Stomach (tissue), 9 donors: ENCODE measurements around the gene TBC1D4. TPM values are rescaled to one million over a fixed set of nuclear protein-coding genes. Genes with fewer than 3 reads are reported as not detected.
A peak's percentile ranks its signal among the peaks of the same experiment; 100 is the strongest.

ENCODE experiments used
- DNase-seq, 2 donors: peaks; one replicate each; pipeline versions ENCODE4 v3.0.0 to v3.0.0-alpha.2; 2013 to 2019
- H3K27ac ChIP-seq, 5 donors: fragments of 200-600 bp in 4 of 5; sonication (generic) in 4 of 5; one replicate each; pipeline ENCODE4 v1.5.1; 2013 to 2019; ENCODE audit warnings: mild to moderate bottlenecking in 1 of 5, moderate library complexity in 1 of 5
- H3K27me3 ChIP-seq, 3 donors: fragments of 200-600 bp; sonication (generic); one replicate each; pipeline ENCODE4 v1.5.1; 2017 to 2019; ENCODE audit warnings: mixed run types in 1 of 3
- H3K36me3 ChIP-seq, 4 donors: fragments of 200-600 bp; sonication (generic); 1 replicate in 3 of 4; 2 replicates in 1 of 4; pipeline ENCODE4 v1.5.1; 2016 to 2019
- H3K4me1 ChIP-seq, 4 donors: fragments of 200-600 bp; sonication (generic); one replicate each; pipeline ENCODE4 v1.5.1; 2016 to 2019
- H3K4me3 ChIP-seq, 4 donors: fragments of 200-600 bp; sonication (generic) in 3 of 4; one replicate each; pipeline ENCODE4 v1.5.1; 2016 to 2019; ENCODE audit warnings: mild to moderate bottlenecking in 1 of 4
- H3K9me3 ChIP-seq, 4 donors: fragments of 200-600 bp; sonication (generic); one replicate each; pipeline ENCODE4 v1.5.1; 2016 to 2019
- CTCF ChIP-seq, 7 experiments: fragments of 450-650 bp in 4 of 7; fragments of 200-600 bp in 3 of 7; sonication (generic) in 3 of 7; IDR thresholded peaks; one replicate each; pipeline ENCODE4 v1.5.1; 2016 to 2019; ENCODE audit warnings: antibody characterized with exemption in 7 of 7, control low read depth in 2 of 7, mild to moderate bottlenecking in 1 of 7
- EP300 ChIP-seq: sonication (generic); formaldehyde crosslinking; IDR thresholded peaks from one replicate; pipeline ENCODE4 v1.6.1; 2017; ENCODE audit warnings: antibody characterized with exemption
- POLR2A ChIP-seq, 4 donors: fragments of 450-650 bp; IDR thresholded peaks; one replicate each; pipeline ENCODE4 v1.6.1; 2016; ENCODE audit warnings: antibody characterized with exemption in 4 of 4, control low read depth in 2 of 4, mild to moderate bottlenecking in 1 of 4, moderate library complexity in 1 of 4
- POLR2AphosphoS5 ChIP-seq, 3 donors: sonication (generic); formaldehyde crosslinking; IDR thresholded peaks; one replicate each; pipeline ENCODE4 v1.6.1; 2016; ENCODE audit warnings: antibody characterized with exemption in 3 of 3
- WGBS, 5 donors: extraction: QIAGEN DNeasy Blood & Tissue Kit in 3 of 5; methylation state at CpG; one replicate each; pipeline versions ENCODE4 v1.1.5 to v1.1.7; 2013 to 2018; 5-methylcytosine and 5-hydroxymethylcytosine counted together
- intact Hi-C: fragments of 100-400 bp; cut with DNase I; formaldehyde crosslinking; loops from one replicate; pipeline ENCODE4 v1.15.1; 2023; ENCODE audit warnings: low total_unique reads
- polyA plus RNA-seq, 3 donors: library from polyadenylated mRNA; stranded (reverse); fragments of 200-250 nt; gene quantifications; one replicate each; pipeline ENCODE4 v1.2.3, GENCODE V29; 2013
- total RNA-seq, 5 donors: library from RNA; depleted of rRNA; stranded (reverse); fragments of >200 nt; gene quantifications; one replicate each; pipeline versions ENCODE4 v1.1.0 to v1.2.3, GENCODE V29; 2014 to 2016
- donor health status: healthy with polysubstance abuse.
- donor health status: Bipolar disorder and iron deficiency.
- donor health status: healthy.

Gene TBC1D4
- total and polyA plus RNA-seq, 8 donors: 4.9 to 47.8 (median 27.3) TPM

GRCh38 chr13:75446874-75447273, 35.1 kb downstream of the TBC1D4 start:
- Histone ChIP-seq H3K4me3 (no peak overlapping the region), H3K4me1 (peaks cover 0 to 33% (median 0%) of the 10 kb centered on the region in 4 donors), H3K9me3 (no peaks in the 10 kb centered on the region), H3K27ac (no peak overlapping the region), H3K36me3 (no peaks in the 10 kb centered on the region), H3K27me3 (no peaks in the 10 kb centered on the region)
- intact Hi-C loops: no loop called here
- DNase-seq: no peak
- WGBS, 5 donors: 80 to 93% (median 88%) methylated on average over 3 of the region's 3 CpGs
- TF ChIP-seq POLR2AphosphoS5 (IDR thresholded peaks at IDR 0.05): no peak
- no peak for TF ChIP-seq POLR2A (IDR thresholded peaks at IDR 0.05)
- no peak for TF ChIP-seq EP300
- no peak for TF ChIP-seq CTCF (IDR thresholded peaks at IDR 0.05)

- H3K4me3 ChIP-seq: no peak overlapping the region
- no peaks in the 10 kb centered on the region for H3K27me3 ChIP-seq
- DNase-seq: no peak
- TF ChIP-seq POLR2A (IDR thresholded peaks at IDR 0.05) (no peak), CTCF (IDR thresholded peaks at IDR 0.05) (no peak)
- no peaks in the 10 kb centered on the region for H3K9me3 ChIP-seq
- H3K36me3 ChIP-seq: no peaks in the 10 kb centered on the region
- intact Hi-C loops: no loop called here
- peak overlapping the region in 1 of 5 donors; percentile 57 for H3K27ac ChIP-seq
- WGBS, 5 donors: 67 to 75% (median 71%) methylated on average over 7 of the region's 7 CpGs
- H3K4me1 ChIP-seq: peaks cover 0 to 33% (median under 1%) of the 10 kb centered on the region in 4 donors
Measured at GRCh38 chr13:75445717-75446499, 36.1 kb downstream of the TBC1D4 start.

- Histone ChIP-seq H3K9me3 (no peaks in the 10 kb centered on the region), H3K36me3 (no peaks in the 10 kb centered on the region), H3K27me3 (no peaks in the 10 kb centered on the region), H3K4me3 (no peak overlapping the region), H3K27ac (no peak overlapping the region), H3K4me1 (peaks cover 7 to 41% (median 9%) of the 10 kb centered on the region in 4 donors)
- 96 to 99% (median 98%) methylated on average over 6 of the region's 6 CpGs for WGBS, 5 donors
- intact Hi-C loops: no loop called here
- TF ChIP-seq EP300 (no peak), POLR2AphosphoS5 (IDR thresholded peaks at IDR 0.05) (no peak), POLR2A (IDR thresholded peaks at IDR 0.05) (no peak), CTCF (IDR thresholded peaks at IDR 0.05) (no peak)
- no peak for DNase-seq
Measured at GRCh38 chr13:75444016-75444415, 38.0 kb downstream of the TBC1D4 start.

- TF ChIP-seq POLR2AphosphoS5 (IDR thresholded peaks at IDR 0.05) (no peak), POLR2A (IDR thresholded peaks at IDR 0.05) (no peak), EP300 (no peak), CTCF (IDR thresholded peaks at IDR 0.05) (no peak)
- Histone ChIP-seq H3K4me3 (no peak overlapping the region), H3K36me3 (no peaks in the 10 kb centered on the region), H3K27ac (no peak overlapping the region), H3K9me3 (no peaks in the 10 kb centered on the region), H3K4me1 (peaks cover 7 to 41% (median 9%) of the 10 kb centered on the region in 4 donors), H3K27me3 (no peaks in the 10 kb centered on the region)
- intact Hi-C loops: no loop called here
- whole genome bisulfite sequencing, 5 donors: 76 to 79% (median 77%) methylated on average over 8 of the region's 8 CpGs
- DNase-seq: no peak
Measured at GRCh38 chr13:75443356-75443958, 38.5 kb downstream of the TBC1D4 start.
